SH-SY5Y (cell line): Measurements from ENCODE around the gene DCUN1D2.

Experiments
- GATA2 ChIP-seq: IDR thresholded peaks from 2 replicates; pipeline ENCODE4 v1.6.1; 2011; ENCODE audit warnings: mild to moderate bottlenecking, low read depth, low read length
- GATA3 ChIP-seq: IDR thresholded peaks from 2 replicates; pipeline ENCODE4 v1.6.1; 2011; ENCODE audit warnings: low read depth, mild to moderate bottlenecking, low read length, moderate library complexity

- no peak for TF ChIP-seq GATA3
- no peak for TF ChIP-seq GATA2
These were observed 37.3 kb downstream of the DCUN1D2 start, which contains the start of gene ADPRHL1 for GRCh38 chr13:113452942-113453901.
